A673 (cell line): Measurements from ENCODE around the gene TRAF1.

Experiments used
- EZH2 ChIP-seq: fragments of 200-600 bp; sonication (generic); IDR thresholded peaks from 2 replicates; pipeline ENCODE4 v1.6.1; 2017; ENCODE audit warnings: borderline replicate concordance, low read depth, mild to moderate bottlenecking, mixed read lengths, antibody characterized with exemption, low read length; ENCODE audit not compliant: poor library complexity, severe bottlenecking
- TF ChIP-seq, protein P1 (sequence below): fragments of 300-800, 200-600 bp; sonication (generic); conservative IDR thresholded peaks from 2 replicates; pipeline ENCODE4 v1.5.1; 2017; ENCODE audit warnings: low read depth, mild to moderate bottlenecking, antibody characterized with exemption, low read length, moderate library complexity, mixed read lengths

DNA sequence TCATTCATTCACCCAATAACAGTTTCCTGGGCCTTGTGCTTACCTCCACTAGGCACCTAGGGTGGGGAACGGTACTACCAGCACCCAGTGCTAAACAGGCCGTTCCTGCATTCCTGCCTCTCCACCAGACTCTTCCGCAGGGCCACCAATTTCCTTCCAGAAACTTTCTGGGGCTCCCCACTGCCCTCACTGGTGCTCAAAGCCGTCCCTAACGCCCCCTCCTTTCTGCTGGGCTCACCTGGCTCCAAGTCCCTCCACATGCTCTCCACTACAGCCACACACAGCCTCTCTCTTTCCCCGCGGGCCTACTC, 51.0 kb downstream of the TRAF1 start:
- TF ChIP-seq, protein P1, sequence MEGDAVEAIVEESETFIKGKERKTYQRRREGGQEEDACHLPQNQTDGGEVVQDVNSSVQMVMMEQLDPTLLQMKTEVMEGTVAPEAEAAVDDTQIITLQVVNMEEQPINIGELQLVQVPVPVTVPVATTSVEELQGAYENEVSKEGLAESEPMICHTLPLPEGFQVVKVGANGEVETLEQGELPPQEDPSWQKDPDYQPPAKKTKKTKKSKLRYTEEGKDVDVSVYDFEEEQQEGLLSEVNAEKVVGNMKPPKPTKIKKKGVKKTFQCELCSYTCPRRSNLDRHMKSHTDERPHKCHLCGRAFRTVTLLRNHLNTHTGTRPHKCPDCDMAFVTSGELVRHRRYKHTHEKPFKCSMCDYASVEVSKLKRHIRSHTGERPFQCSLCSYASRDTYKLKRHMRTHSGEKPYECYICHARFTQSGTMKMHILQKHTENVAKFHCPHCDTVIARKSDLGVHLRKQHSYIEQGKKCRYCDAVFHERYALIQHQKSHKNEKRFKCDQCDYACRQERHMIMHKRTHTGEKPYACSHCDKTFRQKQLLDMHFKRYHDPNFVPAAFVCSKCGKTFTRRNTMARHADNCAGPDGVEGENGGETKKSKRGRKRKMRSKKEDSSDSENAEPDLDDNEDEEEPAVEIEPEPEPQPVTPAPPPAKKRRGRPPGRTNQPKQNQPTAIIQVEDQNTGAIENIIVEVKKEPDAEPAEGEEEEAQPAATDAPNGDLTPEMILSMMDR = no peak
- no peak for TF ChIP-seq EZH2
